GM19324 (cell line): ENCODE measurements around the gene INAVA.
"Not testable (repeated sequence)": the region's sequence is repeated elsewhere in the genome, so short reads cannot be mapped to it uniquely, and the experiment has no call there.

Experiments used
- ATAC-seq: cut with Tn5 transposase; IDR thresholded peaks from one replicate; pipeline ENCODE4 v1.9.1; 2021; ENCODE audit warnings: mild to moderate bottlenecking, moderate library complexity; ENCODE audit not compliant: unreplicated experiment, low FRiP score

Gene INAVA

GRCh38 chr1:200916152-200916551 is 21.5 kb downstream of the INAVA start:
- ATAC-seq: no peak

- no peak for ATAC-seq
These were observed 22.0 kb downstream of the INAVA start for GRCh38 chr1:200916681-200917080.

- no peak for ATAC-seq
These were observed 22.7 kb downstream of the INAVA start for GRCh38 chr1:200917291-200917817.

- ATAC-seq: no peak
These were observed 23.3 kb downstream of the INAVA start for GRCh38 chr1:200918006-200918405.

GRCh38 chr1:200919386-200919785 is 24.7 kb downstream of the INAVA start:
- no peak for ATAC-seq

- ATAC-seq: no peak
These were observed 26.9 kb downstream of the INAVA start for GRCh38 chr1:200921571-200922110.

GRCh38 chr1:200922406-200922805 is 27.7 kb downstream of the INAVA start:
- ATAC-seq: no peak

- ATAC-seq: no peak
These were observed 28.9 kb downstream of the INAVA start for GRCh38 chr1:200923601-200924000.

- no peak for ATAC-seq
These were observed 31.1 kb downstream of the INAVA start for GRCh38 chr1:200925831-200926230.

GRCh38 chr1:200929530-200930278 is 35.0 kb downstream of the INAVA start:
- ATAC-seq: no peak

- not testable (repeated sequence) for ATAC-seq
These were observed 35.6 kb downstream of the INAVA start for GRCh38 chr1:200930285-200930684.

GRCh38 chr1:200931776-200932175 is 37.1 kb downstream of the INAVA start:
- ATAC-seq: no peak

- no peak for ATAC-seq
These were observed 40.1 kb downstream of the INAVA start for GRCh38 chr1:200934676-200935245.

- ATAC-seq: not testable (repeated sequence)
These were observed 40.7 kb downstream of the INAVA start for GRCh38 chr1:200935286-200935962.

- ATAC-seq: no peak
These were observed 44.3 kb downstream of the INAVA start for GRCh38 chr1:200938955-200939354.

GRCh38 chr1:200945111-200945510 is 50.4 kb downstream of the INAVA start:
- no peak for ATAC-seq

- no peak for ATAC-seq
These were observed 52.4 kb downstream of the INAVA start for GRCh38 chr1:200947059-200947566.

GRCh38 chr1:200949626-200950025 is 54.9 kb downstream of the INAVA start:
- ATAC-seq: no peak

- no peak for ATAC-seq
These were observed 56.3 kb downstream of the INAVA start for GRCh38 chr1:200951016-200951415.

- no peak for ATAC-seq
These were observed 59.7 kb downstream of the INAVA start for GRCh38 chr1:200954434-200954833.

- no peak for ATAC-seq
These were observed 63.9 kb downstream of the INAVA start for GRCh38 chr1:200958597-200958996.
